ENCODE measurements around the gene CCDC141. TPM values are rescaled to one million over a fixed set of nuclear protein-coding genes. Genes with fewer than 3 reads are reported as not detected.

The CCDC141 gene, protein sequence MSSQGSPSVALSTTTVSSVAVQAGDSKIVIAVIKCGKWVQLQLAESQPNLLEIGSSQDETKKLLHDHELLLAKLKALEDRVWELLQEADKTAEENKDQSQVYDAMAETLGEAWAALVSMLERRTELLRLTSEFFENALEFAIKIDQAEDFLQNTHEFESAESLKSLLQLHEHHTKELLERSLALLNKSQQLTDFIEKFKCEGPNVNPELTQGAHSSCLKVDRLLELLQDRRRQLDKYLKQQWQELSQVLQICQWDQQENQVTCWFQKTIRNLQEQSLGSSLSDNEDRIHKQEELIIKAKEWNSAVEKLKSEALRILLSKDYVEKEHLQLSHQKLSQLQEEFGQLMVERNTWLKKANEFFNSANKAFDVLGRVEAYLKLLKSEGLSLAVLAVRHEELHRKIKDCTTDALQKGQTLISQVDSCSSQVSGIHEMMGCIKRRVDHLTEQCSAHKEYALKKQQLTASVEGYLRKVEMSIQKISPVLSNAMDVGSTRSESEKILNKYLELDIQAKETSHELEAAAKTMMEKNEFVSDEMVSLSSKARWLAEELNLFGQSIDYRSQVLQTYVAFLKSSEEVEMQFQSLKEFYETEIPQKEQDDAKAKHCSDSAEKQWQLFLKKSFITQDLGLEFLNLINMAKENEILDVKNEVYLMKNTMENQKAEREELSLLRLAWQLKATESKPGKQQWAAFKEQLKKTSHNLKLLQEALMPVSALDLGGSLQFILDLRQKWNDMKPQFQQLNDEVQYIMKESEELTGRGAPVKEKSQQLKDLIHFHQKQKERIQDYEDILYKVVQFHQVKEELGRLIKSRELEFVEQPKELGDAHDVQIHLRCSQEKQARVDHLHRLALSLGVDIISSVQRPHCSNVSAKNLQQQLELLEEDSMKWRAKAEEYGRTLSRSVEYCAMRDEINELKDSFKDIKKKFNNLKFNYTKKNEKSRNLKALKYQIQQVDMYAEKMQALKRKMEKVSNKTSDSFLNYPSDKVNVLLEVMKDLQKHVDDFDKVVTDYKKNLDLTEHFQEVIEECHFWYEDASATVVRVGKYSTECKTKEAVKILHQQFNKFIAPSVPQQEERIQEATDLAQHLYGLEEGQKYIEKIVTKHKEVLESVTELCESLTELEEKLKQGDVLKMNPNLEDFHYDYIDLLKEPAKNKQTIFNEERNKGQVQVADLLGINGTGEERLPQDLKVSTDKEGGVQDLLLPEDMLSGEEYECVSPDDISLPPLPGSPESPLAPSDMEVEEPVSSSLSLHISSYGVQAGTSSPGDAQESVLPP (N-terminal part only)
- total RNA-seq = 100 to 1,000 TPM in 8 of 9 donors, 10 to 100 TPM in 1; 58.1 to 258 (median 144) TPM
- 10 to 100 TPM; 10.6 to 19.1 TPM for polyA plus RNA-seq
- long read RNA-seq, donor 1, full-length matches to known transcripts = 2 of 116 reads
- long read RNA-seq, donor 1, partial matches to known transcripts = 93 of 116 reads
- long read RNA-seq, donor 1, other reads (novel, unspliced or antisense) = 21 of 116 reads
- long read RNA-seq, donor 2, full-length matches to known transcripts = 14 of 235 reads
- long read RNA-seq, donor 2, partial matches to known transcripts = 189 of 235 reads
- long read RNA-seq, donor 2, other reads (novel, unspliced or antisense) = 32 of 235 reads
- long read RNA-seq, donor 3, partial matches to known transcripts = 49 of 61 reads
- long read RNA-seq, donor 3, other reads (novel, unspliced or antisense) = 12 of 61 reads

DNA sequence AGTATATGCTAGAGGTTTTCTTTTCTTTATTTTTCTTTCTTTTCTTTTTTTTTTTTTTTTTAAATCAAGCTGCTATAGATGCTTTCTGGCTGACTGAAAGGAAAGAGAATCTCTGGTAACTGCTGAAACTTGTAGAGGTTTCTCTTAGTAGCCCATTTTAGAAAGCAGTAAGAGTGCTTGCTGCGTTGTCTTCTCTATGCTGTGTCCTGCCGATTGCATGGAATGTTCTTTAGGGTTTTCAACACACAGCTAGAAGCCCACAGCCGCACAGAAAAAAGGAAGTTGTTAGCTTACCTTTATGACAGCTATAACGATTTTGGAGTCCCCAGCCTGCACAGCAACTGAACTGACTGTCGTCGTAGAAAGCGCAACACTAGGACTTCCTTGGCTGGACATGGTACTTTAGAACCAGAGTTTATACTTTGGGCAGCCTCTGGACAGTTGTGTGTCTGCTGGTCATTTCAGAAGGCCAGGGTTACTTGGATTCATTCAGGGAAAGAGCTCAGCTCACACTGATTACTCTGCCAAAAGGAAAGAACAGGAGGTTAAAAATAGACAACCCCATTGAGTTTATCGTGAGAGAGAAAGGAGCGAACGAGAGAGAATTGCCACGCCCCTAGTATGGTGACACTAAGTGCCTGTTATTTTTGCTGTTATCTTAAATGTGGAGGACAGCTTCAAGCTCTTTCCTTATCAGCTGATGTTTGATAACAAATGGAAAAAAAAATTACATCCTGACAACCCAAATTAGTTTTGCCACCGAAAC, at the start of gene CCDC141:
Gene CCDC141 (minus strand): TSS at position 592 of the 766 bp plus-strand sequence. CDS start 196 bp downstream, at position 396.
- Histone ChIP-seq H3K27ac (peak within 1 kb of the TSS; percentile 65 to 89 (median 72)), H3K9me3 (no peaks in the 10 kb centered on the region), H3K27me3 (no peaks in the 10 kb centered on the region), H3K36me3 (peaks cover 0 to 17% (median 0%) of the 10 kb centered on the region in 9 donors), H3K4me1 (peaks cover 0 to 40% (median 10%) of the 10 kb centered on the region in 12 donors), H3K4me3 (peak within 1 kb of the TSS; percentile 10 to 63 (median 51))
- DNase-seq (peak in 4 of 5 donors; percentile 57 to 68 (median 63)), ATAC-seq (peak; percentile 93 to 95 (median 95))
- TF ChIP-seq, protein P1, sequence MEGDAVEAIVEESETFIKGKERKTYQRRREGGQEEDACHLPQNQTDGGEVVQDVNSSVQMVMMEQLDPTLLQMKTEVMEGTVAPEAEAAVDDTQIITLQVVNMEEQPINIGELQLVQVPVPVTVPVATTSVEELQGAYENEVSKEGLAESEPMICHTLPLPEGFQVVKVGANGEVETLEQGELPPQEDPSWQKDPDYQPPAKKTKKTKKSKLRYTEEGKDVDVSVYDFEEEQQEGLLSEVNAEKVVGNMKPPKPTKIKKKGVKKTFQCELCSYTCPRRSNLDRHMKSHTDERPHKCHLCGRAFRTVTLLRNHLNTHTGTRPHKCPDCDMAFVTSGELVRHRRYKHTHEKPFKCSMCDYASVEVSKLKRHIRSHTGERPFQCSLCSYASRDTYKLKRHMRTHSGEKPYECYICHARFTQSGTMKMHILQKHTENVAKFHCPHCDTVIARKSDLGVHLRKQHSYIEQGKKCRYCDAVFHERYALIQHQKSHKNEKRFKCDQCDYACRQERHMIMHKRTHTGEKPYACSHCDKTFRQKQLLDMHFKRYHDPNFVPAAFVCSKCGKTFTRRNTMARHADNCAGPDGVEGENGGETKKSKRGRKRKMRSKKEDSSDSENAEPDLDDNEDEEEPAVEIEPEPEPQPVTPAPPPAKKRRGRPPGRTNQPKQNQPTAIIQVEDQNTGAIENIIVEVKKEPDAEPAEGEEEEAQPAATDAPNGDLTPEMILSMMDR (IDR thresholded peaks at IDR 0.05) = no peak
- TF ChIP-seq POLR2A (IDR thresholded peaks at IDR 0.05) = peak in 1 of 2 donors; percentile 51
- intact Hi-C loops (cut with DNase I) = loop anchor here in 2 of 10 donors (10.0 kb wide), 2 partner anchors 65 to 75 kb away; no protein-coding TSS in a partner anchor
- WGBS, 4 donors = 5 to 11% (median 6%) methylated on average over 12 of the region's 12 CpGs

DNA sequence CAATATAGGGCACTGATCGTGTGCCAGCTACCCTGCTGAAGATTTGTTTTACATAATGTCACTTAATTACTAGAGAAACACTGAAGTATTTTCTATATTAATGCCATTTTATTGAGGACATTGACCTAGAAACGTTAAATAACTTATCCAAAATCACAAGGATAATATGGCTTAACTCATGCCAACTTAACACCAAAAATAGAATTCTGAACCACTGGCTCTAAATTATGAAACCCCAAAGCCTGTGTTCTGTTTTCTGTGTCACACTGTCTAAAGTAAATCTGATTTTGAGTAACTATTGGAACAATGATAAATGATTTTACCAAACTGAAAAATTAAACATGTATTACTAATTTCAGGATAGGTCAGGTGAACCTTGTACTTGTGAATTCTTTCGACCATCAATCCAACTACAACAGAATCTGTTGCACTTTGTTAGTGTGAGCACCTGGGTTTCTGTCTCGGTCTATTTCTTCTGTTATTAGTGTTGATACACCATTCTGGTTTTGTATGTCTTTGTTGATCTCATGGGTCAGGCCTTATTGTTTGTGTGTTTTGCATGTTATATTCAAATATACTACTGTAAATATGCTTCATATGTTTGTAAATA, 48.2 kb upstream of the CCDC141 start:
- Histone ChIP-seq H3K4me1 (no peaks in the 10 kb centered on the region), H3K4me3 (no peak overlapping the region), H3K9me3 (peaks cover 0 to 4% (median 0%) of the 10 kb centered on the region in 12 donors), H3K36me3 (no peaks in the 10 kb centered on the region), H3K27me3 (no peaks in the 10 kb centered on the region), H3K27ac (no peak overlapping the region)
- DNase-seq (no peak), ATAC-seq (no peak)
- TF ChIP-seq, protein P1 (IDR thresholded peaks at IDR 0.05) = no peak
- no peak for TF ChIP-seq POLR2A (IDR thresholded peaks at IDR 0.05)
- intact Hi-C loops (cut with DNase I) = no loop called here
- 82 to 84% (median 83%) methylated on average over 4 of the region's 4 CpGs for whole genome bisulfite sequencing, 4 donors

DNA sequence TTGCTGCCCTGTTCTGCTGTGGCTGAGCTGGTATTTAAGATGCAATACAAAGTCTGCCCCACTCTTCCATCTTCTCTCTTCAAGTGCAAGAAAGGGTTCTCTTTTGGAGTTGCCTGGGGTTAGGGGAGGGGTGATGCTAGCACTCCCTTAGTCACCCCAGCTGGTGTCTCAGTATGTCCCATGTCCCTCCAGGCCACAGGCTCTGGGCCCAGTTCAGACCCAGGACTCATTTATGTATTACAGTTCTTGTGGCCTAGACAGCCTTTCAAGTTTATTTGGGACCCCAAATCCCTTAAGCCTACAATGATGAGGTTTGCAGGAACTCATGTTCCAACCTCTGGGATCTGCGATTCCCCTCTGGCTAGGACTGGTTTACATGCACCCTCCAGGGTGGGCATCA, 47.2 kb upstream of the CCDC141 start:
- H3K9me3 ChIP-seq = peaks cover 0 to 6% (median 0%) of the 10 kb centered on the region in 12 donors
- no peak overlapping the region for H3K27ac ChIP-seq
- DNase-seq (no peak), ATAC-seq (no peak)
- WGBS, 4 donors = 97 to 100% (median 100%) methylated on average over 1 of the region's 1 CpG
- no peak for TF ChIP-seq POLR2A (IDR thresholded peaks at IDR 0.05)
- TF ChIP-seq, protein P1 (IDR thresholded peaks at IDR 0.05) = no peak
- H3K4me3 ChIP-seq = no peak overlapping the region
- no peaks in the 10 kb centered on the region for H3K27me3 ChIP-seq
- no peaks in the 10 kb centered on the region for H3K36me3 ChIP-seq
- intact Hi-C loops (cut with DNase I) = no loop called here
- no peaks in the 10 kb centered on the region for H3K4me1 ChIP-seq
